Stomach (tissue), 9 donors: ENCODE data around the gene FOXI2. TPM values are rescaled to one million over a fixed set of nuclear protein-coding genes. Genes with fewer than 3 reads are reported as not detected.

Experiments used
- DNase-seq, 2 donors: peaks; one replicate each; pipeline versions ENCODE4 v3.0.0 to v3.0.0-alpha.2; 2013 to 2019
- H3K27ac ChIP-seq, 5 donors: fragments of 200-600 bp in 4 of 5; sonication (generic) in 4 of 5; one replicate each; pipeline ENCODE4 v1.5.1; 2013 to 2019; ENCODE audit warnings: mild to moderate bottlenecking in 1 of 5, moderate library complexity in 1 of 5
- H3K27me3 ChIP-seq, 3 donors: fragments of 200-600 bp; sonication (generic); one replicate each; pipeline ENCODE4 v1.5.1; 2017 to 2019; ENCODE audit warnings: mixed run types in 1 of 3
- H3K36me3 ChIP-seq, 4 donors: fragments of 200-600 bp; sonication (generic); 1 replicate in 3 of 4; 2 replicates in 1 of 4; pipeline ENCODE4 v1.5.1; 2016 to 2019
- H3K4me1 ChIP-seq, 4 donors: fragments of 200-600 bp; sonication (generic); one replicate each; pipeline ENCODE4 v1.5.1; 2016 to 2019
- H3K4me3 ChIP-seq, 4 donors: fragments of 200-600 bp; sonication (generic) in 3 of 4; one replicate each; pipeline ENCODE4 v1.5.1; 2016 to 2019; ENCODE audit warnings: mild to moderate bottlenecking in 1 of 4
- H3K9me3 ChIP-seq, 4 donors: fragments of 200-600 bp; sonication (generic); one replicate each; pipeline ENCODE4 v1.5.1; 2016 to 2019
- EP300 ChIP-seq: sonication (generic); formaldehyde crosslinking; IDR thresholded peaks from one replicate; pipeline ENCODE4 v1.6.1; 2017; ENCODE audit warnings: antibody characterized with exemption
- POLR2A ChIP-seq, 4 donors: fragments of 450-650 bp; IDR thresholded peaks; one replicate each; pipeline ENCODE4 v1.6.1; 2016; ENCODE audit warnings: antibody characterized with exemption in 4 of 4, control low read depth in 2 of 4, mild to moderate bottlenecking in 1 of 4, moderate library complexity in 1 of 4
- POLR2AphosphoS5 ChIP-seq, 3 donors: sonication (generic); formaldehyde crosslinking; IDR thresholded peaks; one replicate each; pipeline ENCODE4 v1.6.1; 2016; ENCODE audit warnings: antibody characterized with exemption in 3 of 3
- WGBS, 5 donors: extraction: QIAGEN DNeasy Blood & Tissue Kit in 3 of 5; methylation state at CpG; one replicate each; pipeline versions ENCODE4 v1.1.5 to v1.1.7; 2013 to 2018; 5-methylcytosine and 5-hydroxymethylcytosine counted together
- intact Hi-C: fragments of 100-400 bp; cut with DNase I; formaldehyde crosslinking; loops from one replicate; pipeline ENCODE4 v1.15.1; 2023; ENCODE audit warnings: low total_unique reads
- polyA plus RNA-seq, 3 donors: library from polyadenylated mRNA; stranded (reverse); fragments of 200-250 nt; gene quantifications; one replicate each; pipeline ENCODE4 v1.2.3, GENCODE V29; 2013
- total RNA-seq, 5 donors: library from RNA; depleted of rRNA; stranded (reverse); fragments of >200 nt; gene quantifications; one replicate each; pipeline versions ENCODE4 v1.1.0 to v1.2.3, GENCODE V29; 2014 to 2016
- TF ChIP-seq, protein P1 (sequence below), 7 experiments: fragments of 450-650 bp in 4 of 7; fragments of 200-600 bp in 3 of 7; sonication (generic) in 3 of 7; IDR thresholded peaks; one replicate each; pipeline ENCODE4 v1.5.1; 2016 to 2019; ENCODE audit warnings: antibody characterized with exemption in 7 of 7, control low read depth in 2 of 7, mild to moderate bottlenecking in 1 of 7
- donor health status: healthy with polysubstance abuse.
- donor health status: Bipolar disorder and iron deficiency.
- donor health status: healthy.

FOXI2 gene
- total and polyA plus RNA-seq, 8 donors: 0.06 to 0.43 (median 0.15) TPM; not detected in 3

DNA sequence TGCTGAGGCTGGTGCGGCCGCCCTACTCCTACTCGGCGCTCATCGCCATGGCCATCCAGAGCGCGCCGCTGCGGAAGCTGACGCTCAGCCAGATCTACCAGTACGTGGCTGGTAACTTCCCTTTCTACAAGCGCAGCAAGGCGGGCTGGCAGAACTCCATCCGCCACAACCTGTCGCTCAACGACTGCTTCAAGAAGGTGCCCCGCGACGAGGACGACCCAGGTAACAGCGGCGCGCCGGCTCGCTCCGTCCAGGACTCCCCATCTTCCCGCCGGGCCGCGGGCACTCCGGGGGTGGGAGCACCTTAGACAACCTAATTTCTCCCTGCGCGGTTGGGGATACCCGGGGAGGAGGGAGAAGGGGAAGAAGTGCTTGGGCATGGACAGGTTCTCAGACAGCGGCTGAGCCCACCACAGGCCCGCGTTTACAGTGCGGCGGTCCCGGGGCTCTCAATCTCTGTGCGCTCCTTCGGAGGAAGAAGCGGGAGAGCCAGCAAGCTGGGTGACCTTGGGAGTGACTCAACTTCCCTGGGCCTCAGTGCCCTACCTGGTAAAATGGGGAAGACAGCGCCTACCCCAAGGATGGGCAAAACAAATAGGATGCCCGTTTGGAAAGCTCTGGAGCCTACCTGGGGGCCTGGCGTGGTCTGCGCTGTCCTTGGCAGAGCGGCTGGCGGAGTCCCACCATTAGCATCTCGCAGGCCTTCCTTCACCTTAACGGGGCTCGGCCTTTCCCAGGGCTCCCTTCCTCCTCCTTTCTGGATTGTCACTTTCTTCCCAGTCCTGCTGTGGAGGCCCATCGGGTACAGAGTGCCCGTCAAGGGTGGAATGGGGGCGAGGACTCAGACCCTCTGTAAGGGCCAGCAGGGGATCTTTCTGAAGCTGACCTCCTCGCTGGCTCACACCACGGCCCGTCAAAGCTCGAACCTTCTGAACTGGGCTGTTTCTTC lies 852 bp downstream of the FOXI2 start:
- DNase-seq: no peak
- H3K27ac ChIP-seq: peak overlapping the region in 2 of 5 donors; percentile 37 to 43
- 8 to 20% (median 8%) methylated on average over 14 to 59 of the region's 59 CpGs for WGBS, 5 donors
- H3K27me3 ChIP-seq: peaks cover 27 to 74% (median 54%) of the 10 kb centered on the region in 3 donors
- H3K4me3 ChIP-seq: peak overlapping the region; percentile 12 to 30 (median 24)
- intact Hi-C loops: no loop called here
- no peaks in the 10 kb centered on the region for H3K9me3 ChIP-seq
- TF ChIP-seq, protein P1, sequence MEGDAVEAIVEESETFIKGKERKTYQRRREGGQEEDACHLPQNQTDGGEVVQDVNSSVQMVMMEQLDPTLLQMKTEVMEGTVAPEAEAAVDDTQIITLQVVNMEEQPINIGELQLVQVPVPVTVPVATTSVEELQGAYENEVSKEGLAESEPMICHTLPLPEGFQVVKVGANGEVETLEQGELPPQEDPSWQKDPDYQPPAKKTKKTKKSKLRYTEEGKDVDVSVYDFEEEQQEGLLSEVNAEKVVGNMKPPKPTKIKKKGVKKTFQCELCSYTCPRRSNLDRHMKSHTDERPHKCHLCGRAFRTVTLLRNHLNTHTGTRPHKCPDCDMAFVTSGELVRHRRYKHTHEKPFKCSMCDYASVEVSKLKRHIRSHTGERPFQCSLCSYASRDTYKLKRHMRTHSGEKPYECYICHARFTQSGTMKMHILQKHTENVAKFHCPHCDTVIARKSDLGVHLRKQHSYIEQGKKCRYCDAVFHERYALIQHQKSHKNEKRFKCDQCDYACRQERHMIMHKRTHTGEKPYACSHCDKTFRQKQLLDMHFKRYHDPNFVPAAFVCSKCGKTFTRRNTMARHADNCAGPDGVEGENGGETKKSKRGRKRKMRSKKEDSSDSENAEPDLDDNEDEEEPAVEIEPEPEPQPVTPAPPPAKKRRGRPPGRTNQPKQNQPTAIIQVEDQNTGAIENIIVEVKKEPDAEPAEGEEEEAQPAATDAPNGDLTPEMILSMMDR (IDR thresholded peaks at IDR 0.05): no peak
- TF ChIP-seq POLR2AphosphoS5 (IDR thresholded peaks at IDR 0.05) (no peak), EP300 (no peak), POLR2A (IDR thresholded peaks at IDR 0.05) (no peak)
- H3K4me1 ChIP-seq: peaks cover 0 to 40% (median 21%) of the 10 kb centered on the region in 4 donors
- H3K36me3 ChIP-seq: no peaks in the 10 kb centered on the region

DNA sequence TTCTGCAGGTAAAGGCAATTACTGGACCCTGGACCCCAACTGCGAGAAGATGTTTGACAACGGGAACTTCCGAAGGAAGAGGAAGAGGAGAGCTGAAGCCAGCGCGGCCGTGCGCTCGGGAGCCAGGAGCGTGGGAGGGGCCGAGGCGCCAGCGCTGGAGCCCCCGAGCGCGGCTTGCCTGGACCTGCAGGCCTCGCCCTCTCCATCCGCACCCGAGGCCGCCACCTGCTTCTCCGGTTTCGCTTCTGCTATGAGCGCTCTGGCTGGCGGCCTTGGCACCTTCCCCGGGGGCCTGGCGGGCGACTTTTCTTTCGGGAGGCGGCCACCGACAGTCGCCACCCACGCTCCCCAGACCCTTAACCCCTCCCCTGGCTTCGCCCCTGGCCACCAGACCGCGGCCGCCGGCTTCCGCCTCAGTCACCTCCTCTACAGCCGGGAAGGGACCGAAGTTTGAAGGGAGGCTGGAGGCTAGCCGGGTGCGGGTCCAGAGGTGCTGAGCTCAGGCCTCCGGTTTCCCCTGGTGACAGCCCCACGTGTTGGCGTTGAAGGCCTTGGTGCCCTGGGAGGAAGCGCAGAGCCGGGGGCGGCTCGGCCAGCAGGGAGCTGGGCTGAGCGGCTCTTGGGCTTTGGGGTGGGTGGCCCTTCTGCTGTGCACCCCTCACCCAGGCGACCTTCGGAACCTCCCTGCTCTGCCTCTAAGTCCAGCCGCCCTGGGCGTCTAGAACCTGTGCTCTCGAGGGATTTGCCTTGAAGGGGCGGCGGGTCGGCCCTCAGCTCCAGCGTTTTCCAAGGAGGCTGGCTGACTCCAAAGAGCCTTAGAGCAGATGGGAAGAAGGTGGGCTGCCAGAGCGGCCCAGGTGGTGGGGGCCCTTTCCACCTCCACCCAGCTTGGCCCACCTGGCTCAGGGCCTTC lies 1.8 kb downstream of the FOXI2 start:
- no peak overlapping the region for H3K27ac ChIP-seq
- H3K27me3 ChIP-seq: peaks cover 27 to 64% (median 49%) of the 10 kb centered on the region in 3 donors
- TF ChIP-seq EP300 (no peak), POLR2A (IDR thresholded peaks at IDR 0.05) (no peak), POLR2AphosphoS5 (IDR thresholded peaks at IDR 0.05) (no peak)
- TF ChIP-seq, protein P1 (IDR thresholded peaks at IDR 0.05): no peak
- H3K4me1 ChIP-seq: peaks cover 0 to 40% (median 21%) of the 10 kb centered on the region in 4 donors
- H3K9me3 ChIP-seq: no peaks in the 10 kb centered on the region
- H3K36me3 ChIP-seq: no peaks in the 10 kb centered on the region
- peak in 1 of 2 donors; percentile 32 for DNase-seq
- H3K4me3 ChIP-seq: peak overlapping the region in 3 of 4 donors; percentile 14 to 19 (median 16)
- WGBS, 5 donors: 20 to 37% (median 30%) methylated on average over 30 to 59 of the region's 59 CpGs
- intact Hi-C loops: no loop called here

DNA sequence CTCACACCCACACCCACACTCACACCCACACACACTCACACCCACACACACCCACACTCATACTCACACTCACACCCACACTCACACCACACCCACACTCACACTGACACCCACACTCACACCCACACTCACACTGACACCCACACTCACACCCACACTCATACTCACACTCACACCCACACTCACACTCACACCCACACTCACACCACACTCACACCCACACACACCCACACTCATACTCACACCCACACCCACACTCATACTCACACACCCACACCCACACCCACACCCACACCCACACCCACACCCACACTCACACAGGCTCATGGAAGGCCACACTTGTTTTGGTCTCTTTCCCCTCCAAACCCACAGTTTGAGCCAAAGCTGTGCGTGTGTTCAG lies 2.9 kb downstream of the FOXI2 start:
- H3K9me3 ChIP-seq: no peaks in the 10 kb centered on the region
- DNase-seq: no peak
- WGBS, 5 donors: 65 to 72% (median 67%) methylated on average over 1 of the region's 1 CpG
- H3K27ac ChIP-seq: no peak overlapping the region
- TF ChIP-seq EP300 (no peak), POLR2A (IDR thresholded peaks at IDR 0.05) (no peak), POLR2AphosphoS5 (IDR thresholded peaks at IDR 0.05) (no peak)
- TF ChIP-seq, protein P1 (IDR thresholded peaks at IDR 0.05): no peak
- no peak overlapping the region for H3K4me3 ChIP-seq
- no peaks in the 10 kb centered on the region for H3K36me3 ChIP-seq
- intact Hi-C loops: no loop called here
- peaks cover 0 to 40% (median 21%) of the 10 kb centered on the region in 4 donors for H3K4me1 ChIP-seq
- H3K27me3 ChIP-seq: peaks cover 27 to 53% (median 44%) of the 10 kb centered on the region in 3 donors

DNA sequence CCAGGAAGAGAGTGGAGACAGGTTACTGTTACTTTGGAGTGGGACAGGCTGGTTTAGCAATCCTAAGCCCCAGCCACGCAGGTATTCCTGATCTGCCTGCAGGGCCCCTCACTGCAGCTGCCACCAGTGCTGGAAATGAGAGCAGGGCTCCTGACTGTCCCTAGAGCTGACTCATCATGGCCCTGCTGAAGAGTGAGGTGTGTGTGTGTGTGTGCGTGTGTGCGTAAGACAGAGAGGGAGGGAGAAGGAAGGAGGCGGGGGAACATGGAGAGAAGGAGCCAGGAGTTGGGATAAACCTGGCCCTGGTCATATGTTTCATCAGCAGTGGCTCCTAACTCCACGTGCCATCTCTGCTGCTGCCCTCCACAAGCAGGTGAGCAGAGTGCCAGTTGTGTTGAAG lies 3.6 kb downstream of the FOXI2 start:
- WGBS, 5 donors: 62 to 77% (median 66%) methylated on average over 5 of the region's 5 CpGs
- no peaks in the 10 kb centered on the region for H3K36me3 ChIP-seq
- peaks cover 0 to 35% (median 21%) of the 10 kb centered on the region in 4 donors for H3K4me1 ChIP-seq
- TF ChIP-seq EP300: no peak
- peaks cover 27 to 46% (median 39%) of the 10 kb centered on the region in 3 donors for H3K27me3 ChIP-seq
- H3K27ac ChIP-seq: no peak overlapping the region
- no peaks in the 10 kb centered on the region for H3K9me3 ChIP-seq
- DNase-seq: no peak
- intact Hi-C loops: no loop called here
- no peak overlapping the region for H3K4me3 ChIP-seq
